Measurements from ENCODE around the gene TNNT2. TPM values are rescaled to one million over a fixed set of nuclear protein-coding genes. Genes with fewer than 3 reads are reported as not detected.

Gene TNNT2
- total and polyA plus RNA-seq, 2 of the 4 experiments (the other 2 are of a cell fraction) = 0.18 to 1.2 TPM

- Histone ChIP-seq H2AK9ac (replicated peaks; ENCODE audit: low read depth, low read length, poor library complexity) (no peak overlapping the region), H3K18ac (ENCODE audit: low read depth, low read length) (no peak overlapping the region), H3K23ac (ENCODE audit: low read depth, low read length) (no peak overlapping the region), H2AFZ (replicated peaks; ENCODE audit: low read length, poor library complexity) (no peak overlapping the region), H2BK20ac (ENCODE audit: low read depth, low read length) (no peak overlapping the region), H2BK15ac (ENCODE audit: low read depth, low read length) (no peak overlapping the region), H3K56ac (ENCODE audit: extremely low read depth, insufficient read depth, low read length) (no peak overlapping the region), H2BK120ac (ENCODE audit: low read depth, low read length) (no peak overlapping the region), H3K27ac (ENCODE audit: insufficient read depth, low read length) (no peak overlapping the region), H3K4me1 (ENCODE audit: control insufficient read depth, insufficient read depth, low read length) (no peaks in the 10 kb centered on the region), H4K20me1 (ENCODE audit: insufficient read depth, low read length) (no peaks in the 10 kb centered on the region), H3K79me1 (ENCODE audit: low read depth in 1 of 2, low read length in 2 of 2) (no peaks in the 10 kb centered on the region), H4K8ac (ENCODE audit: low read depth in 2 of 2, low read length in 2 of 2) (no peak overlapping the region), H4K91ac (ENCODE audit: insufficient read depth, low read depth, low read length) (no peak overlapping the region), H4K5ac (ENCODE audit: low read depth, low read length) (no peak overlapping the region), H3K9ac (ENCODE audit: low read depth, low read length) (no peak overlapping the region), H3K4me2 (ENCODE audit: low read depth, low read length) (no peak overlapping the region), H3K27me3 (ENCODE audit: control insufficient read depth, insufficient read depth, low read length) (peaks cover 88% of the 10 kb centered on the region), H3K36me3 (ENCODE audit: control insufficient read depth, insufficient read depth, low read length) (no peaks in the 10 kb centered on the region), H2AK5ac (ENCODE audit: low read depth, low read length) (no peak overlapping the region), H3K9me1 (ENCODE audit: insufficient read depth, low read length) (no peaks in the 10 kb centered on the region), H3K9me3 (ENCODE audit: control insufficient read depth, insufficient read depth, low read length) (no peaks in the 10 kb centered on the region), H3K14ac (replicated peaks; ENCODE audit: low read depth, low read length) (no peak overlapping the region), H3K4ac (ENCODE audit: low read depth, low read length) (no peak overlapping the region), H2BK5ac (ENCODE audit: low read depth, low read length, poor library complexity, severe bottlenecking) (no peak overlapping the region), H3K4me3 (ENCODE audit: insufficient read depth, low read depth, low read length) (no peak overlapping the region)
- in situ Hi-C loops (cut with MboI; ENCODE audit: low sequenced_read_pairs) = no loop called here
- ChIA-PET CTCF (interaction anchor here (0.6 kb wide), 1 partner anchor 71 kb away, joined by 9 read pairs; no protein-coding TSS in a partner anchor), POLR2A (ENCODE audit: unreplicated experiment) (no interaction called here)
- BruUV-seq (replicated peaks) = no TSS peak
- dilution Hi-C loops (cut with HindIII; ENCODE audit: low sequenced_read_pairs, unreplicated experiment) = no loop called here
- no peak for ATAC-seq (ENCODE audit: low read depth)
- DNase-seq = no peak
- TF ChIP-seq MXI1 (IDR thresholded peaks at IDR 0.05; ENCODE audit: borderline replicate concordance, low read depth, low read length) (no peak), SMC3 (IDR thresholded peaks at IDR 0.05; ENCODE audit: low read depth, low read length) (no peak), RFX5 (IDR thresholded peaks at IDR 0.05; ENCODE audit: low read depth, low read length) (no peak), MAZ (IDR thresholded peaks at IDR 0.05; ENCODE audit: borderline replicate concordance, low read depth, low read length) (no peak), BHLHE40 (IDR thresholded peaks at IDR 0.05; ENCODE audit: low read depth, low read length) (no peak), FOS (IDR thresholded peaks at IDR 0.05; ENCODE audit: low read depth, low read length) (no peak), MAFK (IDR thresholded peaks at IDR 0.05; ENCODE audit: low read depth, low read length) (no peak), POLR2A (IDR thresholded peaks at IDR 0.05; ENCODE audit: low read depth, low read length) (no peak), CHD1 (IDR thresholded peaks at IDR 0.05; ENCODE audit: low read depth, low read length) (no peak), NFE2L2 (IDR thresholded peaks at IDR 0.05; ENCODE audit: low read depth, low read length) (no peak), RAD21 (IDR thresholded peaks at IDR 0.05; ENCODE audit: low read length) (no peak), USF2 (IDR thresholded peaks at IDR 0.05; ENCODE audit: low read depth, low read length) (no peak), CEBPB (IDR thresholded peaks at IDR 0.05; ENCODE audit: low read depth, low read length) (no peak), RCOR1 (IDR thresholded peaks at IDR 0.05; ENCODE audit: insufficient replicate concordance, low read length) (no peak)
- TF ChIP-seq, protein P1, sequence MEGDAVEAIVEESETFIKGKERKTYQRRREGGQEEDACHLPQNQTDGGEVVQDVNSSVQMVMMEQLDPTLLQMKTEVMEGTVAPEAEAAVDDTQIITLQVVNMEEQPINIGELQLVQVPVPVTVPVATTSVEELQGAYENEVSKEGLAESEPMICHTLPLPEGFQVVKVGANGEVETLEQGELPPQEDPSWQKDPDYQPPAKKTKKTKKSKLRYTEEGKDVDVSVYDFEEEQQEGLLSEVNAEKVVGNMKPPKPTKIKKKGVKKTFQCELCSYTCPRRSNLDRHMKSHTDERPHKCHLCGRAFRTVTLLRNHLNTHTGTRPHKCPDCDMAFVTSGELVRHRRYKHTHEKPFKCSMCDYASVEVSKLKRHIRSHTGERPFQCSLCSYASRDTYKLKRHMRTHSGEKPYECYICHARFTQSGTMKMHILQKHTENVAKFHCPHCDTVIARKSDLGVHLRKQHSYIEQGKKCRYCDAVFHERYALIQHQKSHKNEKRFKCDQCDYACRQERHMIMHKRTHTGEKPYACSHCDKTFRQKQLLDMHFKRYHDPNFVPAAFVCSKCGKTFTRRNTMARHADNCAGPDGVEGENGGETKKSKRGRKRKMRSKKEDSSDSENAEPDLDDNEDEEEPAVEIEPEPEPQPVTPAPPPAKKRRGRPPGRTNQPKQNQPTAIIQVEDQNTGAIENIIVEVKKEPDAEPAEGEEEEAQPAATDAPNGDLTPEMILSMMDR (conservative IDR thresholded peaks at IDR 0.05; ENCODE audit: low read depth, low read length) = no peak
- TF ChIP-seq, protein P2, sequence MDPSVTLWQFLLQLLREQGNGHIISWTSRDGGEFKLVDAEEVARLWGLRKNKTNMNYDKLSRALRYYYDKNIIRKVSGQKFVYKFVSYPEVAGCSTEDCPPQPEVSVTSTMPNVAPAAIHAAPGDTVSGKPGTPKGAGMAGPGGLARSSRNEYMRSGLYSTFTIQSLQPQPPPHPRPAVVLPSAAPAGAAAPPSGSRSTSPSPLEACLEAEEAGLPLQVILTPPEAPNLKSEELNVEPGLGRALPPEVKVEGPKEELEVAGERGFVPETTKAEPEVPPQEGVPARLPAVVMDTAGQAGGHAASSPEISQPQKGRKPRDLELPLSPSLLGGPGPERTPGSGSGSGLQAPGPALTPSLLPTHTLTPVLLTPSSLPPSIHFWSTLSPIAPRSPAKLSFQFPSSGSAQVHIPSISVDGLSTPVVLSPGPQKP (IDR thresholded peaks at IDR 0.05; ENCODE audit: borderline replicate concordance, low read depth, low read length) = no peak
- no CpG with 5 or more reads among the region's 2 CpGs for WGBS, 2 experiments (ENCODE audit: extremely low coverage in 2 of 2, insufficient read length in 1 of 2)
- intact Hi-C loops (cut with micrococcal nuclease) = no loop called here
These were observed 23.4 kb upstream of the TNNT2 start for GRCh38 chr1:201400852-201401230.

Data from IMR-90 (cell line).